HG03139 (cell line): ENCODE data around the gene TSLP.

Experiments used
- ATAC-seq: cut with Tn5 transposase; IDR thresholded peaks from one replicate; pipeline ENCODE4 v1.9.1; 2021; ENCODE audit not compliant: unreplicated experiment

TSLP gene

DNA sequence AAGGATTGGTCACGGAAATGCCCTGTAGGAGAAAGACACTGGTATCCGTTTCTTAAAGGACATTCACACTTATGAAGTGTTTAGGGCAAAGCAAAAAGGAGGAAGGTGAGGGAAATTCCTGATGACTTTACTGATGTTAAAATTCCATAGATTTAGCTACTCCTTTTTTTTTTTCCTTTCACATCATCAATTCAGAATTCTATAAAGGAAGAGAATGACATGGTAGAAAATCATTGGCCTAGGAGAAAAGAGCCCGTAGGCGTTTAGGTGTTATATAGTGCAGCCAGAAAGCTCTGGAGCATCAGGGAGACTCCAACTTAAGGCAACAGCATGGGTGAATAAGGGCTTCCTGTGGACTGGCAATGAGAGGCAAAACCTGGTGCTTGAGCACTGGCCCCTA, at the start of gene TSLP:
Gene TSLP (plus strand): TSS at position 301 of the 400 bp plus-strand sequence. CDS start 178 bp downstream, outside the sequence.
- ATAC-seq, result no peak

DNA sequence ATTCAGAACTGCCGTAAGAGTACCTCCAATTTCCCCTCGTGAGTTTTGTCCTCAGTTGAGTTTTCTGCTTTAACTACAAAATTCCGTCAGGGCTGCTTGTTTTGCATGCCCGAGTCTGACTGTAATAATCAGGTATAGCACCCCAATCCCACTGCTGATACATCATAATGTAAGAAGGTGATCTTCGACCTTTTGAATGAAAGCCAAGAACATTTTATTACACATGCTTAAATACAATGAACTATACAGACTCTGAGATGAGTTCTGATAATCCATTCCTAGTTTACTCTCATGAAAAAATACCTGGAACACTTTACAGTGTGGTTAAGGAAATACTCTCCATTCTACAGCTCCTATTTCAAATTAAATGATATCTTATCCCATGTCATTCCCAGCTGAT, 49.2 kb upstream of the TSLP start:
- ATAC-seq, result no peak

DNA sequence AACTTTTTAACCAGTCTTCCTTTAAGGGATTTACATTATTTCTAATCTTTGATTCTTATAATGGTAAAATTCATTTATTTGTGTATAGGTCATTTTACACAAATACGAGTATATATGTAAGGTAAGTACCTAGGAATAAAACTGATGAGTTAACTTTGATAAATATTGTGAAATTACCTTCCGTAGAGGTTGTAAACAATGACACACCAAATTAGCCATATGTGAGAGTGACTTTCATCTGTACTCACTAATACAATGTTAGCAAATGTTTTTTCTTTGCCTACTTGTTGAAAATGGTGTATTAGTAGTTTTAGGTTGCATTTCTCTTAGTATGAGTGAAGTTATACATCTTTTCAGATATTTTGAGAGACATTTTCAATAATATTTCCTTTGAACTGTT, 42.6 kb upstream of the TSLP start:
- no peak for ATAC-seq

DNA sequence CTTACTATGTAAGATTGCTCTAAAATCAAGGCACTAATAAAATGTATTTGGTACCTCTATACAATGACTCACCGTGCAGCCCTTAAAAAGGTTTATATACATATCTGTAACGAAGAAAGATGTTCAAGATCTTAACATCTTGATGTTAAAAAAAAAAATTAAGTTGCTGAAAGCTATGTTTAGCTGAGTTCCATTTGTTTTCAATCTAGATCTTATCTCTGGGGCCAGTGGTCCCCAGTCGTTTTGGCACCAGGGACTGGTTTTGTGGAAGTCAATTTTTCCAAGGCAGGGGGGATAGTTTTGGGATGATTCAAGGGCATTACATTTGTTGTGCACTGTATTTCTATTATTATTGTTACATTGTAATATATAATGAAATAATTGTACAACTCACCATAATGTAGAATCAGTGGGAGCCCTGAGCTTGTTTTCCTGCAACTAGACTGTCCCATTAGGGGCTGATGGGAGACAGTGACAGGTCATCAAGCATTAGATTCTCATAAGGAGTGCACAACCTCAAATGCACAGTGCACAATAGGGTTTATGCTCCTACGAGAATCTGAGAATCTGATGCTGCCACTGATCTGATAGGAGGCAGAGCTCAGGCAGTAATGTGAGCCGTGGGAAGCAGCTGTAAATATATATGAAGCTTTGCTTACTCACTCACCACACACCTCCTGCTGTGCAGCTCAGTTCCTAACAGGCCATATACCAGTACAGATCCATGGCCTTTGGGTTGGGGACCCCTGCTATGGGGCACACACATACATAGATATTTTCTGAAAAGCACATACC, 27.6 kb upstream of the TSLP start:
- ATAC-seq, result no peak

DNA sequence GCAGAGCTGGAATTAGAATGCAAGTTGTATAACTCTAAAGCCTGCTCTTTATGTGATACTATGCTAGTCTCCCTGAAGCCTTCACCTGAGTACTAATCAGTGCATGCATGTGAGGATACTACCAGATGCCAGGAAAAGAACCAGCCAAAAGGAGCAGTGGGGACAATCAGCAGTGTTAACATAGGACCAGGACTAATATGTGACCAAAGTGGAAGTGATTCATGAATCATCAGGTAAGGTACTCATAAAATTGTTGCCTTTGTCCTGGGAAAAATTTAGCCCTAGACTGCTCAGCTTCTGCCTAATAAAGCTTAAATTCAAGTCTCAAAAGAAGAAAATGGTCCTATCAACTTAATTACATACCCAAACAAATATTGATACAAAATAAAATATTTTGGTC, 13.4 kb upstream of the TSLP start:
- no peak for ATAC-seq

DNA sequence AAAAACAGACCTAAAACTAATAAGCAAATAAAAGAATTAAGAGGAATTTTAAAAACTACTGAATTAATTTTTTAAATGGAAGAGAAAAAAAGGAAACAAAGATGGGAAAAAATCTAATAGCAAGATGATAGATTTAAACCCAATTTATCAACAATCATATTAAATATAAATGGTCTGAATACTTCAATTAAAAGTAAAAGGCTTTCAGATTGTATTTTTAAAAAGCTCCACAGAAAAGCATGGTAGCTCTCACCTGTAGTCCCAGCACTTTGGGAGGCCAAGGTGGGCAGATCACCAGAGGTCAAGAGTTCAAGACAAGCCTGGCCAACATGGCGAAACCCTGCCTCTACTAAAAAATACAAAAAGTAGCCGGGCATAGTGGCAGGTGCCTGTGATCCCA, 11.3 kb upstream of the TSLP start:
- ATAC-seq, result no peak

DNA sequence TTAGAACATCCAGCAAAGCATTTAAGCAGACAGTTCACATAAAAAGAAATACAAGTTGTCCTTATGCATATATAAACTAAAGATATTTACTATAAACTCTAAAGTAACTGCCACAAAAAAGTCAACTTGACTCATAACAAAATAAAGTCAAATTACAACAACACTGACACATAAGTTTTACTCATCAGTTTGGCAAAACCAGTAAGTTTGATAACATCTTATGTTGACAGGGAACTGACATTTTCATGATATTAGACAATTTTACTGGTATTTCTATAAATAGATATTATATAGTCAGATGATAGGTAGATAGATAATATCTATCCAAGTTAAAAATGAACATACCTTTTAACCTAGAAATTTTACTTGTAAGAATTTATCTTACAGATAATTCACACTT, 9.9 kb upstream of the TSLP start:
- ATAC-seq, result no peak

DNA sequence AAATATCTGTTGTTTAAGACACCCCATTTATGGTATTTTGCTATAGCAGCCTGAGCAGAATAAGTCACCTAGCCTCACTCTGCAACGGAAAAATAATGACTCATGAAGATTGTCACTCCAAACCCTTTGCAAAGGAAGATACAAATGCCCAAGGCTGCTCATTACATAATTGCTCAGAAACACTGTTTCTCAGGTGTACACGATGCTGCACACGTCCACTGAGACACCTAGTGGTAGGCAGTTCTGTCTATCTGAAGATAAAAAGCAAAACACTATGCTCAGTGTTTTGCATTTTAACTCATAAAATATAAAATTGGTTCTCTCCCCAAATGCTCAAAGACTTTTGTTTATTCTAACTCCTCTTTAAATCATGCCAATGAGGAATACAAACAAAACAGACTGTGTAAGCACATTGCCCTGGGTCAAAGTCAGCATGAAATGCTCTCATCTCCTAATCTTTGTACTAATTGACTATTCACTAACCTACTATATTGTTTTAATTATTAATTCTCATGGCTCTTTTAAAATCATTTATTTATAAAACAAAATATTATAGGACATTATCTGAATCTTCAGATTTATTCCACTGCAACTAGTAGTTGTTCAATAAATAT, 7.7 kb upstream of the TSLP start:
- ATAC-seq, result no peak

DNA sequence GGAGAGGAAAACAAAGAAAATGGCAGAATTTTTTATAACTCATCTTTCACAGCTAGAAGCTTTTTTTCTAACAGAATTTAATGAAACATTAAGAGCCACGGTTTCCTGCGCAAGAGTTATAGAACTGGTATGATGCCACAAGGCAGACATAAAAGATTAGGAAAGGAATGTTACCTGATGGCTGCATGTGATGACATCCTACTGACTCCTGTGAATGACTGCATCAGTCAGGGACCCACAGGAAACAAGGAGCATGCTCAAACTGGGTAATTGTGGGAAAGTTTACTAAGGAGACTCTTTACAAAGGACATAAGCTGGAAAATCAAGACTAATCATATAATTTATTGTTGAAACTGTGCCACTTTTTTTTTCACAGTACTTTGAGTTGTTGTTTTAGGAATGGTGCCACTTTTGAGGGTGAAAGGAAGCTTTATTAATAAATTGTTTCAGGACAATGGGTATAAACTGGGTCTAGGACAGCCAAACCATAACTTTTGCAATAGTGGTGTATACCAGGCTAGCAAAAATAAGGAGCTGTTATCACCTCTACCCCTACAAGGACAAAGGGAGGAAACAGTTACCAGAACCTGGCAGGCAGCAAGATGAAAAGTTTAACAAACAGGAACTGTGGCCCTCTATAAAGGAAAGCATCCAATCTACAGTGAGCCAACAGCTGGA, 5.1 kb upstream of the TSLP start:
- ATAC-seq, result no peak

DNA sequence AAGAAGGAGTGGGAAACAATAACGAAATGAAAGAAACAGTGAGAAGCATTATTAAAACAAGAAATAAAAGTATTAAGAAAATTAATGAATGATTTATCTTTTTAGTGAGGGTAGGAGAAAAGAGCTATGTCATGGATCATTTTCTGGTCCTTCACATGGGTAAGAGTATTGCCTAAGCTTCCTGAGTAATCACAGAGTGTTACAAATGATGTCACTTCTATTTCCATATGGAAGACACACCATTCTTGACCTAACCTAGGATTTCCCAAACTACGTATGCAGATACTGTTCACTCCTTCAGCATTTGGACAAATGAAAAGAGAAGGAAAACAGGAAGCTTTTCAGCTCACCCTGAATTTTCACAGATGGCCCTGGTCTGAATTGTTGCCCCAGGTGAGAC, 3.3 kb upstream of the TSLP start:
- ATAC-seq, result no peak

DNA sequence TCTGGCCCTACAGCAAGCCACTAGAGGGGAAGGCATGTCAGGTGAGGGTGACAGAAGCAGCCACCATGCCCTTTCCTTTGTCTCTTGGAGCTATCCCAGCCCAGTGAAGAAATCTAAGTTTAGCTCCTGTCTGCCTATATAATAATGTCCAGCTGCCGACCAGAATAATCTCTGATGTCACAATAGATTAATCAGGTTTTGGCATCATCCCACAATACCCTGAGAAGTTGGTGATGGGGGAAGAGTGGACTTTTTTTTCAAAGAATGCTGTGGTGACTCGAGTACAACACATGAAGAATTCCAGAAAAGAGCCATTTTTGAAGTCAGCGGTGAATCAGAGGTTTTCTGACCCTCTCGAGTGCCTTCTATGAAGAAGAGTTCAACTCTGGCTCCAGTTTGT, 1.7 kb upstream of the TSLP start:
- ATAC-seq, result no peak

DNA sequence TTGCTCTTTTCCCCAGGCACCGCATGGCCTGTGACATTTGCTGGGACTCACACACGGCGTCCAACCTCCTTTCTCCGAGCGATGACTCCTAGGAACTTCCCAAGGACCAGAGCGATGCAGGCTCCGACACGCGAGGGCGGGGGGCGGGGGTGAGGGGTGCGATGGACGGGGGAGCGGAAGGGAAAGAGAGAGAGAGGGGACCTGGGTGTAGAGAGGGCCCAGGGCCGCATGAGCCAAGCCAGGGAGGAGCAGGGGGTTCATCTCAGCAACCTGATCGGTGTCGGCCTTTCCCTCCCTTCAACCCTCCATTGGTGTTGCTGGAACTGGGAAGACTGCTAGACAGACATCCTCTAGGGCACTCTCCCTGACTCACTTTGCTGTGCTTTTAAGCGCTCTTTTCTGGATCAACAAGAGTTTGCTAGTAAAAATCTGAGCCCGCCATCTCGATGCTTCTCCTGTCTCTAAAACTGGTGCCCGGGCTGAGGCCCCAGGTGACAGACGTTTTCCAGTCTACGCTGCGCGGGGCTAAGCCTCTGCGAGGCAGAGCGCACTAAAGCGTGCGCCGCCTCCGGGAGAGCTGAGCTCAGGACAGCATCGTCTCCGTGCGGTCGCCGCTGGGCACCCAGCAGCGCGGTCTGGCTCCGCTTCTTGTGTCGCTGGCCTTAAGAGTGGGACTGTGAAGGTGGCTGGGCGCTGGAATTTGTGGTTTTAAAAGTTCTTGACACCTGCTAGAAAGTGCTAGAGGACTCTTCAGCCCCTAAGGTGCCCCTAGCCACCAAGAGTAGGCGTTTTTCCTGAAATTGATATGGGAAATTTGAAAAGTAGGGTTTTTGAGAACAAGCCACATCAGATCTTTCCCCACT, 1.0 kb upstream of the TSLP start:
- ATAC-seq, result no peak

DNA sequence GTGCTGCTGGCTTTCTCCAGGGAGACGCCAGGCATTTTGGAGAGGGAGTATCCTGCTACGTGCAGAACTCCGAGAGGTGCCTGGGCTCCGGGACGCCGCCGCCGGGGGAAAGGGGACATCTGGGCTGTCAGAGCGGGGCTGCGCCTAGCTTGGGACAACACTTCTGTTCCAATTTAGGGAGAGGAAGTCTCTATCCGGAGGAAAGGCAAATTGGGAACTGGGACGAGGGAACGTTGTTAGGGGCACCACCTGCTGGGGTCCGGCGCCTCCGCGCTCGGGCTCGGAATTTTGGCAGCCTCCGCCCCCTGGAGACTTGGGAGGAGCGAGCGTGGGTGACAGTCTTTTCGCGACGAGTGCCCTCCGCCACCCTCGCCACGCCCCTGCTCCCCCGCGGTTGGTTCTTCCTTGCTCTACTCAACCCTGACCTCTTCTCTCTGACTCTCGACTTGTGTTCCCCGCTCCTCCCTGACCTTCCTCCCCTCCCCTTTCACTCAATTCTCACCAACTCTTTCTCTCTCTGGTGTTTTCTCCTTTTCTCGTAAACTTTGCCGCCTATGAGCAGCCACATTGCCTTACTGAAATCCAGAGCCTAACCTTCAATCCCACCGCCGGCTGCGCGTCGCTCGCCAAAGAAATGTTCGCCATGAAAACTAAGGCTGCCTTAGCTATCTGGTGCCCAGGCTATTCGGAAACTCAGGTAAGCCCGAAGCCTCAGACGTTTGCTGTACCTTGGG, 1.6 kb downstream of the TSLP start:
- ATAC-seq, result peak; percentile 73

DNA sequence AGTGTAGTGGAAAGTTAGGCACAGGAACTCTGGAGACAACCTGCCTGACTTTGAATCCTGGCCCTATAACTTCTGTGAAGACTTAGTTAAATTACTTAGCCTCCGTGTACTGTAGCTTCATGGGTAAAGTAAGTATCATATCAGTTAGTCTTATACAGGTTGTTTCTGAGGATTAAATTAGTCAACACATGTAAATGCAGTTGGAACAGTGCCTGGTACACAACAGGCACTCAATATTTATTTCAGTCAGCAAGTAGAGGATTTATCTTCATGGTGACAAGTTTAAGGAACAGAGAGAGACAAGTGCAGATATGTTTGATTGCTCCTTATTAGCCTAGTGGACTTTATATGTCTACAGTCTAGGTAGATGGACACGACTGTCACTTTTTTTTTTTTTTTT, 2.7 kb downstream of the TSLP start:
- no peak for ATAC-seq

DNA sequence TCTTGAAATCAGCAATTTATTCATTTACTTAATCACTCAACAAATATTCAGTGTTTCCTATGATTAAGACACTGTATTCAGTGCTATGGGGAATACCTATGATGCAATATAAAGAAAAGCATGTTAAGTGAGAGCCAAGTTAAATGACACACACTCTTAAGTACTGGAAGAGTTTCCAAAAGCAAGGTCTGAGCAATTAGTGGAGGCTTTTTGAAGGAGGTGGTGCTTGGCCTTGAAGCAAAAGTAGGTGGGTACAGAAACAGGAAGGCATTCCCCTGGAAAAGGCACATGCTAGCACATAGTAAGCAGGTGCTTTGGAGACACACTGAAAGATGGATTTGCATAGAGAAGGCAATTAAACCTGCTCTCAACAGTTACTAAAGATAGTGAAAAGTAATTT, 4.0 kb downstream of the TSLP start:
- ATAC-seq, result no peak

DNA sequence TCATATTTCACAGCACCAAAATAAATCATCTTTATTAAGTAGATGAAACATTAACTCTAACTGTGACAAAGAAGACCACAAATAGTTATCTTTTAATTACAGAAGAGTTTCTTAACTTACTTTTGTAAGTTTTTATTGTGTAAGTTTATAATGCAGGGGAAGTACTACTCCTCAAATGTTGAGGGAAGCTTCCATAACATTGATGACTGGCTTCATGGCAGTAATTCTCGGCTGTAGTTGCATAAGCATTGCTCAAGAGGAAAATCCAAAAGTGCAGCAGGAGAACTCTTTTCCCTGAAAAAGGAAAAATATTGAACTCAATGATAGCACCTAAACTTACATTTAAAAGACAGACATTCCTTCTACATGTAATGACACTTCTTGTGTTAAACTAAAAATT, 4.6 kb downstream of the TSLP start:
- ATAC-seq, result no peak

DNA sequence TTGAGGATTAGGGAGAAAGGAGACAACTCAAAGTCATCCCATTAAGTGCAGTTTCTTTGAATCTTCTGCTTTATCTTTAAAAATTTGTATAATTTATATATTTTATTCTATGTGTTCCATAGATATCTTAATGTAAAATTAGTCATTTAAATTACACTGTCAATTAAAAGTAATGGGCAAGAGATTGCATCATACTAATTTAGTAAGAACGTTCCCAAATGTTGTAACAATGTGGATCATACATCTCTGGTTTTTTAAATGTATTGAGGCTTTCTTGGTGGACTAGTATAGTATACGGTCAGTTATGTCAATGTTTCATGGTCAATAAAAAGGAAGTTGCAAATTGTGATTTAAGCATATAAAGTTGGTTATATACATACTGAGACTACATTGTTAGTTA, 6.2 kb downstream of the TSLP start:
- ATAC-seq, result no peak

DNA sequence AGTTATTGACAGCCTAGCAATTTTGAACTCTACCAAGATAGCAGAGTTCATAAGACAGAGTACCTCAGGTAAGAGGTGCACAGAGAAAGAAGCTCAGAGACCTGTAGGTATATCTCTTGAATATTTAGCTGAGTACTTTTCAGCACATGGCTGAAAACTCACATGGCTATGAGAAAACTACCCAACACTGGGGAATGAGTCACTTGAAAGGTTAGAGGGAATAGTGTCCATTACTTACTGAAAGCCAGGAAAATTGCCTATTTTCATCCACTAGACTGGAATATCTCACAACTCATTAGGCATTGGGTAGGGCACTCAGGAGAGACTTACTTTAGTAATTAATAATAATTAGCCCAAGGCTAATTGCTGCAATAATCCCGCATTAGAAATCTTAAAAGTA, 8.3 kb downstream of the TSLP start:
- ATAC-seq, result no peak

DNA sequence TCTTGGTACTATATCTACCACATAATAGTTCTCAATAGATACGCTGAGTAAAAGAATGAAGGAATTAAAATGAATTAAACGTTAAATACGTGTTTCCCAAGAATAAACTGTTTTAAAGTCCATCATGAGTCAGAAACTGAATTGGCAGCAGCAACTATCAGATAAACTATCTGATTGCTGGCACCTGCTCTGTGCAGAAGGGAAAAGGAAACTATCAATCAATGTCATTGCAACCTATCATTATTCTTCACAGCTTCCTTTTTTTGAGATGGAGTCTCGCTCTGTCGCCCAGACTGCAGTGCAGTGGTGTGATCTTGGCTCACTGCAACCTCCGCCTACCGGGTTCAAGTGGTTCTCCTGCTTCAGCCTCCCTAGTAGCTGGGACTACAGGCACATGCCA, 11.8 kb downstream of the TSLP start:
- no peak for ATAC-seq

DNA sequence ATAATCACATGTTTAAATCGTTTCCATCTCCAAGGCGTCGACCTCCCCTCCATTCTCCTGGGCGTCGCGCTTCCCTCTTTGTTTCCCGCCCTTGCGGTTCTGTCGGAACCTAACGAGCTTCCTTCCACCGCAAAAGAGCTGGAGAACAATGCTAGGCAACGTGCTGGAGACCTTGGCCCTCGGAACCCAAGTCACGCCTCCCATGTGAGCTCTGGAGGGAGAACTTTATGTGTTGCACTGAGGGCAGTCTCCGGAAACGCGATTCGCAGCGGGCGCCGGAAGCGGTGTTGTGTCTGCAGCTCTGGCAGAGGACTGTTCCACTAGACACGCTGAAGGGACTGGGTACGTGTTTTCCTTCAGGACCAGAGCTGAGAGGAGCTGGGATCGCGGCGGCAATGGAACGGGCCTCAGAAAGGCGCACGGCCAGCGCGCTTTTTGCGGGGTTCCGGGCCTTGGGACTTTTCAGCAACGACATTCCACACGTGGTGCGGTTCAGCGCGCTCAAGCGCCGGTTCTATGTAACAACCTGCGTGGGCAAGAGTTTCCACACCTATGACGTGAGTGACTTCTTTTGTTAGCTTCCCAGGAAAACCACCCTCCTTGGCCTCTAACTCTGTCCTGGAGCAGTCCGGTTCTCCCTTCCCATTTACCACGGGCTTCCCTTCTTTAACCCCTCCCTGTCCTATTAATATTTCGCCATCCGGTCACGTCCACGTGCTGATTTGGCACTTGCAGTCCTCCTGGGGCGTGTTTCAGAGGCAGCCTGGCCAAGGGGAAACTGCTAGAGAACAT, 20.7 kb downstream of the TSLP start, which contains the start of gene WDR36:
Gene WDR36 (plus strand): TSS at position 287 of the 792 bp plus-strand sequence. CDS start 109 bp downstream, at position 396.
- peak; percentile 96 for ATAC-seq
